Skin epidermis (tissue), 12 donors: ENCODE data around the gene RIF1.

Source experiments
- H3K27ac ChIP-seq, 21 experiments: fragments of 200-600 bp; sonication (generic) in 11 of 21; one replicate each; pipeline ENCODE4 v1.5.0; 2020; ENCODE audit warnings: mild to moderate bottlenecking in 3 of 21, inconsistent platforms in 2 of 21, moderate library complexity in 2 of 21
- H3K4me3 ChIP-seq, 7 experiments: fragments of 200-600 bp; sonication (generic) in 2 of 7; one replicate each; pipeline ENCODE4 v1.5.0; 2020; ENCODE audit warnings: inconsistent platforms in 2 of 7, mild to moderate bottlenecking in 2 of 7, moderate library complexity in 1 of 7

The RIF1 gene

GRCh38 chr2:151490276-151490675 lies 80.6 kb downstream of the RIF1 start:
- Histone ChIP-seq H3K27ac (no peak overlapping the region), H3K4me3 (no peak overlapping the region)

GRCh38 chr2:151491496-151491895 lies 81.8 kb downstream of the RIF1 start:
- Histone ChIP-seq H3K27ac (no peak overlapping the region), H3K4me3 (no peak overlapping the region)

- Histone ChIP-seq H3K27ac (no peak overlapping the region), H3K4me3 (no peak overlapping the region)
Observed at GRCh38 chr2:151498178-151498577, 88.5 kb downstream of the RIF1 start.

GRCh38 chr2:151506170-151506569 lies 96.5 kb downstream of the RIF1 start:
- H3K27ac ChIP-seq = no peak overlapping the region
- no peak overlapping the region for H3K4me3 ChIP-seq

DNA sequence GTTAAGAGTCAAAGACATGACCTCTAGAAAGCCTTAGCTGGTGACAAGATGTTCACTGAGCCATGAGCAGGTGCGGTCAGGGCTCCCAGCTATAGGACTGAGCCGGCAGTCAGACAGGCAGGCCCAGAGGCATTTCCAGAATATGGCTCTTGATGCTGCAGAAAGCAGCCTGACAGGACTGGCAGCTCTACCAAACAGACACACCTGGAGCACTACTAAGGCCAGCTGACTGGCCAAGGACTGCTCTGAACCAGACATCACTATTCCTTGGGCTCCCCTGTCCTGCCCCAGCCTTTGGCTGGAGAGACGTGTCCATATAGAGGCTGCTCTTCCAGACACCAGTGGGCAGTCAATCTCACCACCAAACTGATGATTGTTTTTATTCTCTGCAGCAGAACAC lies 98.8 kb downstream of the RIF1 start:
- H3K4me3 ChIP-seq = no peak overlapping the region
- H3K27ac ChIP-seq = no peak overlapping the region

DNA sequence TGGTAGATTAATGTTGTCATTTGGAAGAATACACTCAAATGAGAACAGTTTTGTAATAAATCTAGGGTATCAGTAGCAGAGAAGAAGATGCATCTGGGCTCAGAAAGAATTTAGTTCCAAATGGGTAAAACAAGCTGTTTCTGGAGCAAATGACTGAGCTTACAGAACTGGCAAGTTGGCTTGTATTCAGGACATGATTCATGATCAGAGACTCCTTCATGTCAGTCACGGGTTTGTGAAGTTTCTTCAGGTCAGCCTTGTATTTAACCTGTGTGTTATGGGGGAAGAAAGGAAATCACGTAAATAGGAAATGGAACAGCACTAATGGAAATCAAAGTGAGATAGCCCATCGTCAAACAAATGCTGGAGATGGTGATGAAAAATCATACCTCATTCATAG lies 109.1 kb downstream of the RIF1 start:
- no peak overlapping the region for H3K27ac ChIP-seq
- no peak overlapping the region for H3K4me3 ChIP-seq

DNA sequence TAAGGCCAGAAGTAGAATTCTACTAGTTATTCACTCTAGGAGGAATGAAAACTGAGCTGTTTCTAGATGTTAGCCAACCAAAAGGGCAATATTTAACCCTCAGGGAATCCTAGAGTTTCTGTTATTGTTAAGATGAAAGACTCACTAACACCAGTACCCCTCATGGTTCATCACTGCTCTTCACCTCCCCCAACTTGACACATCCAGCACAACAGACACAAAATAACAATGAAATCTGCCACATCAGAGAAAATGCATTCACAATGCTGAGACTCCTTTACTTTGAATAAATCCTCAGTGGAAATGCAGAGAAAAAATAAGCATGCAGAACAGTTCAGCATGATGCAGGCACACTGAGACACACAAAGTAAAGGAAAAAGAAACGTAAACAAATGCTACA lies 111.3 kb downstream of the RIF1 start:
- Histone ChIP-seq H3K4me3 (no peak overlapping the region), H3K27ac (no peak overlapping the region)

GRCh38 chr2:151522556-151522955 lies 112.9 kb downstream of the RIF1 start:
- H3K4me3 ChIP-seq = no peak overlapping the region
- H3K27ac ChIP-seq = no peak overlapping the region

- Histone ChIP-seq H3K27ac (no peak overlapping the region), H3K4me3 (no peak overlapping the region)
Observed at GRCh38 chr2:151523850-151524249, 114.1 kb downstream of the RIF1 start.

DNA sequence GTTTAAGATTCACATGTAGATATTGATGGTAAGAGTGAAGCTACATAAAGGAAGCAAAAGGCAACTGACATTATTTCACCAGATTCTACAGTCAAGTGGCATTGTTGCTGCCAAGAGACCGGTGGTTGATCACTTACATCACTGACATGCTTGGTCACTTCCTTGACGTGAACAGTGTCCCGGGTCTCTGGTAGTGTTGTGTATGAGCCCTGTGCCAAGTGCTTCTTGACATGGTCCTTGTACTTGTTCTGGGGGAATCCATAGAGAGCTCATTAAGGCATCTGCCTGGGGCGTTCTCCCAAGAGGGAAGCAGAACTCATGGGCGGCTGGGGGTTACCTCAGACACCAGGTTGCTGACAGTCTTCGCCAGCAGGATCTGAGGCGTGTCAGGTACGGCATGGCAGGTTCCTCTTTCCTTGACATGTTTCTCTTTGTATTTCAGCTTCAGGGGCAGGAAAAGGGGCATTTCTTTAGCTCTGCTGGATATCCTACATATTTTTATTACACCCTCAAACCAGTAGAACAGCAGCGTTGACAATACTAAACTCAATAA lies 116.2 kb downstream of the RIF1 start:
- Histone ChIP-seq H3K27ac (no peak overlapping the region), H3K4me3 (no peak overlapping the region)

GRCh38 chr2:151526572-151527090 lies 116.9 kb downstream of the RIF1 start:
- H3K27ac ChIP-seq = no peak overlapping the region
- no peak overlapping the region for H3K4me3 ChIP-seq
